Measurements from ENCODE around the gene MEIOC.

DNA sequence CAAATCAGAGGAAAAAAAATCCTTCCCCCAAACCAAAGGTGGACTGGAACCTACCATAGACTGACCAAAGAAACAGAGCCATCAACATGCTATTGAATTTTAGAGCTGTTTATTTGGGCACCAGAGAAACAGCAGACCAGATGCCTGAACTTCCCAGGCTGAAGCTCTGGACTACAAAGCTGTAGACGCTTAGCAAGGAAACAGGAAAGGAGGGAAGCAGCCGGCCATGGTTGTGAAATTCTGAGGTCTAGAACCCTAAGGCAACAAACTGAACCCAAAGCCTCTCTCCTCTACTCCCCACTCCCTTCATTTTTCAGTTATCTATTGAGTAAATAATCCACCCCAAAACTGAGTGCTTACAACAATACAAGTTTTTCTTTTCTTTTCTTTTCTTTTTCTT lies 45.4 kb upstream of the MEIOC start:
- TF ChIP-seq, protein P1, sequence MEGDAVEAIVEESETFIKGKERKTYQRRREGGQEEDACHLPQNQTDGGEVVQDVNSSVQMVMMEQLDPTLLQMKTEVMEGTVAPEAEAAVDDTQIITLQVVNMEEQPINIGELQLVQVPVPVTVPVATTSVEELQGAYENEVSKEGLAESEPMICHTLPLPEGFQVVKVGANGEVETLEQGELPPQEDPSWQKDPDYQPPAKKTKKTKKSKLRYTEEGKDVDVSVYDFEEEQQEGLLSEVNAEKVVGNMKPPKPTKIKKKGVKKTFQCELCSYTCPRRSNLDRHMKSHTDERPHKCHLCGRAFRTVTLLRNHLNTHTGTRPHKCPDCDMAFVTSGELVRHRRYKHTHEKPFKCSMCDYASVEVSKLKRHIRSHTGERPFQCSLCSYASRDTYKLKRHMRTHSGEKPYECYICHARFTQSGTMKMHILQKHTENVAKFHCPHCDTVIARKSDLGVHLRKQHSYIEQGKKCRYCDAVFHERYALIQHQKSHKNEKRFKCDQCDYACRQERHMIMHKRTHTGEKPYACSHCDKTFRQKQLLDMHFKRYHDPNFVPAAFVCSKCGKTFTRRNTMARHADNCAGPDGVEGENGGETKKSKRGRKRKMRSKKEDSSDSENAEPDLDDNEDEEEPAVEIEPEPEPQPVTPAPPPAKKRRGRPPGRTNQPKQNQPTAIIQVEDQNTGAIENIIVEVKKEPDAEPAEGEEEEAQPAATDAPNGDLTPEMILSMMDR (IDR thresholded peaks at IDR 0.05): no peak
- TF ChIP-seq POLR2A (IDR thresholded peaks at IDR 0.05): no peak
